ENCODE measurements around the gene GTF3A.

The GTF3A gene

GRCh38 chr13:27381601-27382000, 42.8 kb upstream of the GTF3A start:
- DNase-seq (ENCODE audit: extremely low read depth, insufficient read length): no peak
- no peak for TF ChIP-seq CTCF (IDR thresholded peaks at IDR 0.05; ENCODE audit: insufficient read depth, low read length, poor library complexity, severe bottlenecking)
- H3K36me3 ChIP-seq (ENCODE audit: control insufficient read depth, insufficient read depth, low read length): no peaks in the 10 kb centered on the region
- H3K27me3 ChIP-seq (replicated peaks; ENCODE audit: control insufficient read depth, insufficient read depth, low read length): no peaks in the 10 kb centered on the region
- H3K4me3 ChIP-seq (replicated peaks; ENCODE audit: low read depth, low read length): no peak overlapping the region

GRCh38 chr13:27383104-27383921, 41.1 kb upstream of the GTF3A start:
- Histone ChIP-seq H3K27me3 (replicated peaks; ENCODE audit: control insufficient read depth, insufficient read depth, low read length) (no peaks in the 10 kb centered on the region; the same call in 1 of the 2 replicates), H3K36me3 (ENCODE audit: control insufficient read depth, insufficient read depth, low read length) (no peaks in the 10 kb centered on the region), H3K4me3 (replicated peaks; ENCODE audit: low read depth, low read length) (no peak overlapping the region)
- DNase-seq (ENCODE audit: extremely low read depth, insufficient read length): no peak
- TF ChIP-seq CTCF (IDR thresholded peaks at IDR 0.05; ENCODE audit: insufficient read depth, low read length, poor library complexity, severe bottlenecking): no peak

GRCh38 chr13:27384285-27384684, 40.1 kb upstream of the GTF3A start:
- no peaks in the 10 kb centered on the region for H3K36me3 ChIP-seq (ENCODE audit: control insufficient read depth, insufficient read depth, low read length)
- H3K27me3 ChIP-seq (replicated peaks; ENCODE audit: control insufficient read depth, insufficient read depth, low read length): no peaks in the 10 kb centered on the region; the same call in 1 of the 2 replicates
- no peak for TF ChIP-seq CTCF (IDR thresholded peaks at IDR 0.05; ENCODE audit: insufficient read depth, low read length, poor library complexity, severe bottlenecking)
- H3K4me3 ChIP-seq (replicated peaks; ENCODE audit: low read depth, low read length): no peak overlapping the region
- no peak for DNase-seq (ENCODE audit: extremely low read depth, insufficient read length)

GRCh38 chr13:27388241-27388640, 36.2 kb upstream of the GTF3A start:
- DNase-seq (ENCODE audit: extremely low read depth, insufficient read length): no peak
- no peaks in the 10 kb centered on the region; the same call in 1 of the 2 replicates for H3K27me3 ChIP-seq (replicated peaks; ENCODE audit: control insufficient read depth, insufficient read depth, low read length)
- H3K4me3 ChIP-seq (replicated peaks; ENCODE audit: low read depth, low read length): no peak overlapping the region
- TF ChIP-seq CTCF (IDR thresholded peaks at IDR 0.05; ENCODE audit: insufficient read depth, low read length, poor library complexity, severe bottlenecking): no peak
- no peaks in the 10 kb centered on the region for H3K36me3 ChIP-seq (ENCODE audit: control insufficient read depth, insufficient read depth, low read length)

GRCh38 chr13:27389891-27390290, 34.5 kb upstream of the GTF3A start:
- TF ChIP-seq CTCF (IDR thresholded peaks at IDR 0.05; ENCODE audit: insufficient read depth, low read length, poor library complexity, severe bottlenecking): no peak
- Histone ChIP-seq H3K27me3 (replicated peaks; ENCODE audit: control insufficient read depth, insufficient read depth, low read length) (no peaks in the 10 kb centered on the region; the same call in 1 of the 2 replicates), H3K36me3 (ENCODE audit: control insufficient read depth, insufficient read depth, low read length) (no peaks in the 10 kb centered on the region), H3K4me3 (replicated peaks; ENCODE audit: low read depth, low read length) (no peak overlapping the region)
- no peak for DNase-seq (ENCODE audit: extremely low read depth, insufficient read length)

Measured in GM06990 (cell line).